Suprapubic skin (tissue), 4 donors: ENCODE results near the gene COG3. TPM values are rescaled to one million over a fixed set of nuclear protein-coding genes. Genes with fewer than 3 reads are reported as not detected.
"Not testable (repeated sequence)": the region's sequence is repeated elsewhere in the genome, so short reads cannot be mapped to it uniquely, and the experiment has no call there.

Experiments
- DNase-seq, 2 donors: peaks; one replicate each; pipeline ENCODE4 v3.0.0-alpha.2; 2019; ENCODE audit warnings: low spot score in 2 of 2
- H3K27ac ChIP-seq: fragments of 200-600 bp; sonication (generic); one replicate; pipeline ENCODE4 v1.5.1; 2019
- H3K27me3 ChIP-seq: fragments of 200-600 bp; sonication (generic); one replicate; pipeline ENCODE4 v1.5.1; 2019
- H3K36me3 ChIP-seq: fragments of 200-600 bp; sonication (generic); one replicate; pipeline ENCODE4 v1.5.1; 2019
- H3K4me1 ChIP-seq: fragments of 200-600 bp; sonication (generic); one replicate; pipeline ENCODE4 v1.5.1; 2019
- H3K4me3 ChIP-seq: fragments of 200-600 bp; sonication (generic); one replicate; pipeline ENCODE4 v1.5.1; 2019; ENCODE audit warnings: mild to moderate bottlenecking
- H3K9me3 ChIP-seq: fragments of 200-600 bp; sonication (generic); one replicate; pipeline ENCODE4 v1.5.1; 2019
- CTCF ChIP-seq, 2 donors: fragments of 200-600 bp in 1 of 2; fragments of 450-650 bp in 1 of 2; sonication (generic) in 1 of 2; IDR thresholded peaks; one replicate each; pipeline ENCODE4 v1.5.1; 2016 to 2019; ENCODE audit warnings: antibody characterized with exemption in 2 of 2, mild to moderate bottlenecking in 1 of 2, moderate library complexity in 1 of 2
- EP300 ChIP-seq: sonication (generic); formaldehyde crosslinking; IDR thresholded peaks from one replicate; pipeline ENCODE4 v1.6.1; 2017; ENCODE audit warnings: antibody characterized with exemption
- POLR2A ChIP-seq, 2 donors: fragments of 450-650 bp; IDR thresholded peaks; one replicate each; pipeline ENCODE4 v1.6.1; 2017; ENCODE audit warnings: antibody characterized with exemption in 2 of 2, mild to moderate bottlenecking in 2 of 2, moderate library complexity in 2 of 2
- POLR2AphosphoS5 ChIP-seq, 3 donors: sonication (generic); formaldehyde crosslinking; IDR thresholded peaks; one replicate each; pipeline ENCODE4 v1.6.1; 2017; ENCODE audit warnings: antibody characterized with exemption in 3 of 3
- WGBS: methylation state at CpG from one replicate; pipeline ENCODE4 v1.1.5; 2018; 5-methylcytosine and 5-hydroxymethylcytosine counted together
- total RNA-seq, 4 donors: library from RNA; depleted of rRNA; stranded (reverse); fragments of >200 nt; gene quantifications; one replicate each; pipeline ENCODE4 v1.1.0, GENCODE V29; 2016

Gene COG3
- 10 to 100 TPM; 23.8 to 70.5 (median 31.7) TPM for total RNA-seq

GRCh38 chr13:45464687-45465453, at the start of gene COG3:
TSS of gene COG3 (plus strand) at chr13:45464939. CDS start at chr13:45465037, 98 bp downstream.
- 2% methylated on average over 21 of the region's 63 CpGs for WGBS
- TF ChIP-seq CTCF (IDR thresholded peaks at IDR 0.05) (peak in 1 of 2 donors; percentile 40), POLR2AphosphoS5 (IDR thresholded peaks at IDR 0.05) (peak; percentile 14 to 75 (median 73)), POLR2A (IDR thresholded peaks at IDR 0.05) (peak; percentile 29 to 75), EP300 (no peak)
- H3K27ac ChIP-seq = peak within 1 kb of the TSS; percentile 96
- no peaks in the 10 kb centered on the region for H3K27me3 ChIP-seq
- H3K4me3 ChIP-seq = peak within 1 kb of the TSS; percentile 98
- H3K9me3 ChIP-seq = no peaks in the 10 kb centered on the region
- peak; percentile 96 to 97 for DNase-seq
- no peaks in the 10 kb centered on the region for H3K36me3 ChIP-seq
- H3K4me1 ChIP-seq = peaks cover 34% of the 10 kb centered on the region

- TF ChIP-seq CTCF (IDR thresholded peaks at IDR 0.05) = no peak
- no peak for TF ChIP-seq POLR2A (IDR thresholded peaks at IDR 0.05)
- TF ChIP-seq EP300 = no peak
- TF ChIP-seq POLR2AphosphoS5 (IDR thresholded peaks at IDR 0.05) = no peak
- Histone ChIP-seq H3K27ac (peak overlapping the region; percentile 62), H3K4me1 (peaks cover 41% of the 10 kb centered on the region), H3K36me3 (peaks cover 8% of the 10 kb centered on the region), H3K27me3 (no peaks in the 10 kb centered on the region), H3K9me3 (no peaks in the 10 kb centered on the region), H3K4me3 (peak overlapping the region; percentile 25)
- DNase-seq = no peak
- WGBS = 65% methylated on average over 1 of the region's 1 CpG
These were observed 49.6 kb upstream of the COG3 start for GRCh38 chr13:45415112-45415511.

- Histone ChIP-seq H3K4me3 (peak overlapping the region; percentile 85), H3K27ac (peak overlapping the region; percentile 94), H3K9me3 (no peaks in the 10 kb centered on the region), H3K4me1 (peaks cover 41% of the 10 kb centered on the region), H3K36me3 (no peaks in the 10 kb centered on the region), H3K27me3 (no peaks in the 10 kb centered on the region)
- DNase-seq = no peak
- WGBS = 48% methylated on average over 10 of the region's 10 CpGs
- no peak for TF ChIP-seq EP300
- no peak for TF ChIP-seq POLR2AphosphoS5 (IDR thresholded peaks at IDR 0.05)
- no peak for TF ChIP-seq POLR2A (IDR thresholded peaks at IDR 0.05)
- no peak for TF ChIP-seq CTCF (IDR thresholded peaks at IDR 0.05)
These were observed 48.1 kb upstream of the COG3 start for GRCh38 chr13:45416516-45417128.

GRCh38 chr13:45417790-45418534, 46.8 kb upstream of the COG3 start, which contains the start of gene SLC25A30:
TSS of gene SLC25A30 (minus strand) at chr13:45418373. CDS start at chr13:45411425, 6,948 bp downstream.
- 0% methylated on average over 17 of the region's 64 CpGs for WGBS
- H3K9me3 ChIP-seq = no peaks in the 10 kb centered on the region
- H3K4me3 ChIP-seq = peak within 1 kb of the TSS; percentile 85
- H3K27me3 ChIP-seq = no peaks in the 10 kb centered on the region
- H3K36me3 ChIP-seq = no peaks in the 10 kb centered on the region
- H3K27ac ChIP-seq = peak within 1 kb of the TSS; percentile 94
- DNase-seq = peak; percentile 97
- no peak for TF ChIP-seq POLR2A (IDR thresholded peaks at IDR 0.05)
- TF ChIP-seq POLR2AphosphoS5 (IDR thresholded peaks at IDR 0.05) = peak in 1 of 3 donors; percentile 4
- H3K4me1 ChIP-seq = peaks cover 39% of the 10 kb centered on the region

GRCh38 chr13:45419389-45419788, 45.4 kb upstream of the COG3 start:
- H3K4me3 ChIP-seq, DNase-seq, H3K27me3 ChIP-seq, H3K36me3 ChIP-seq, H3K27ac ChIP-seq, H3K9me3 ChIP-seq: not testable (repeated sequence)
- H3K4me1 ChIP-seq = peaks cover 32% of the 10 kb centered on the region
- WGBS = 97% methylated on average over 16 of the region's 16 CpGs
